Endothelial cell of umbilical vein (primary cell): ENCODE data around the gene PRRX2. TPM values are rescaled to one million over a fixed set of nuclear protein-coding genes. Genes with fewer than 3 reads are reported as not detected.

ENCODE experiments used
- BruUV-seq: library from RNA; stranded (reverse); fragments of 400-500 nt; replicated peaks from 2 replicates; lab custom pipeline; 2021; lab: Mats Ljungman, UMichigan
- CTCF ChIA-PET: fragments of 300-600, 350-600 bp; sonication (Branson Sonifier 250); formaldehyde crosslinking; loops from one replicate; lab custom pipeline; 2021; ENCODE audit warnings: antibody characterized with exemption, inconsistent platforms; lab: Charles Lee
- POLR2A ChIA-PET: fragments of 300-600, 350-600 bp; sonication (Branson Sonifier 250); formaldehyde crosslinking; loops from one replicate; lab custom pipeline; 2021; ENCODE audit warnings: antibody characterized with exemption, inconsistent platforms; lab: Charles Lee
- DNase-seq: peaks from one replicate; pipeline ENCODE4 v3.0.0-alpha.2; 2011; ENCODE audit warnings: low read depth, low spot score
- FAIRE-seq: peaks from 2 replicates; lab custom pipeline; 2011; peaks lifted over from hg19 to GRCh38; lab: Jason Lieb, UNC
- H2AFZ ChIP-seq: 2 replicates; pipeline ENCODE4 v1.6.0; 2012; ENCODE audit warnings: low read depth, low read length, control low read depth, inconsistent platforms
- H3K27ac ChIP-seq: 2 replicates; pipeline ENCODE4 v1.5.1; 2011; ENCODE audit warnings: low read depth, mild to moderate bottlenecking, control low read depth, low read length, moderate library complexity; ENCODE audit not compliant: insufficient read depth
- H3K27me3 ChIP-seq, 2 experiments: 2 replicates each; pipeline versions ENCODE4 v1.6.0 to v1.6.1; 2011; ENCODE audit warnings: low read length in 2 of 2, mixed read lengths in 1 of 2; ENCODE audit not compliant: control insufficient read depth in 2 of 2, insufficient read depth in 2 of 2
- H3K36me3 ChIP-seq, 2 experiments: 2 replicates in 1 of 2; 3 replicates in 1 of 2; pipeline ENCODE4 v1.5.1; 2011; ENCODE audit warnings: low read length in 2 of 2, mild to moderate bottlenecking in 1 of 2, moderate library complexity in 1 of 2; ENCODE audit not compliant: control insufficient read depth in 2 of 2, insufficient read depth in 2 of 2; ENCODE audit errors: extremely low read depth in 1 of 2
- H3K4me1 ChIP-seq: 3 replicates; pipeline ENCODE4 v1.5.1; 2011; ENCODE audit warnings: mild to moderate bottlenecking, low read length; ENCODE audit not compliant: control insufficient read depth, insufficient read depth; ENCODE audit errors: extremely low read depth
- H3K4me2 ChIP-seq: 2 replicates; pipeline ENCODE4 v1.6.1; 2011; ENCODE audit warnings: low read length, control low read depth, mixed read lengths; ENCODE audit not compliant: insufficient read depth
- H3K4me3 ChIP-seq, 3 experiments: fragments of 200-600 bp in 1 of 3; sonication (generic), shearing (Covaris generic) in 1 of 3; replicated peaks in 1 of 3; 2 replicates each; pipeline ENCODE4 v1.5.1; 2011 to 2016; ENCODE audit warnings: control low read depth in 3 of 3, low read length in 3 of 3, mild to moderate bottlenecking in 2 of 3, inconsistent platforms in 1 of 3, low read depth in 1 of 3, moderate library complexity in 1 of 3; ENCODE audit not compliant: insufficient read depth in 1 of 3
- H3K79me2 ChIP-seq: 2 replicates; pipeline ENCODE4 v1.6.0; 2012; ENCODE audit warnings: low read length, inconsistent platforms; ENCODE audit not compliant: control insufficient read depth, insufficient read depth
- H3K9ac ChIP-seq: replicated peaks from 2 replicates; pipeline ENCODE3; 2011; ENCODE audit warnings: low read length, control low read depth; ENCODE audit not compliant: insufficient read depth; ENCODE audit errors: extremely low read depth
- H3K9me1 ChIP-seq: replicated peaks from 3 replicates; pipeline ENCODE4 v1.6.0; 2011; ENCODE audit warnings: mild to moderate bottlenecking, low read length; ENCODE audit not compliant: control insufficient read depth, insufficient read depth; ENCODE audit errors: extremely low read depth
- H3K9me3 ChIP-seq: replicated peaks from 2 replicates; pipeline ENCODE4 v1.5.1; 2012; ENCODE audit warnings: low read length, inconsistent platforms; ENCODE audit not compliant: control insufficient read depth, insufficient read depth
- H4K20me1 ChIP-seq: replicated peaks from 2 replicates; pipeline ENCODE3; 2011; ENCODE audit warnings: mild to moderate bottlenecking, low read length; ENCODE audit not compliant: control insufficient read depth, insufficient read depth; ENCODE audit errors: extremely low read depth
- EZH2 ChIP-seq: IDR thresholded peaks from 2 replicates; pipeline ENCODE4 v1.6.1; 2012; ENCODE audit warnings: borderline replicate concordance, low read depth, mild to moderate bottlenecking, moderate library complexity, low read length, inconsistent platforms; ENCODE audit not compliant: severe bottlenecking
- FOS ChIP-seq: IDR thresholded peaks from 2 replicates; pipeline ENCODE4 v1.6.1; 2011; ENCODE audit warnings: mild to moderate bottlenecking, low read length, moderate library complexity, borderline replicate concordance; ENCODE audit not compliant: insufficient read depth
- GATA2 ChIP-seq: IDR thresholded peaks from 2 replicates; pipeline ENCODE4 v1.7.0; 2011; ENCODE audit warnings: low read depth, mild to moderate bottlenecking, moderate library complexity, mixed read lengths, low read length; ENCODE audit not compliant: insufficient read length, insufficient read depth
- JUN ChIP-seq: IDR thresholded peaks from 2 replicates; pipeline ENCODE4 v1.6.1; 2011; ENCODE audit warnings: borderline replicate concordance, low read depth; ENCODE audit not compliant: insufficient read length, insufficient read depth
- MAX ChIP-seq: IDR thresholded peaks from 2 replicates; pipeline ENCODE4 v1.6.1; 2011; ENCODE audit not compliant: insufficient read depth, insufficient read length
- MYC ChIP-seq: IDR thresholded peaks from one replicate; pipeline ENCODE4 v1.6.1; 2011; ENCODE audit warnings: mild to moderate bottlenecking, low read depth, low read length
- POLR2A ChIP-seq: IDR thresholded peaks from 2 replicates; pipeline ENCODE4 v1.6.1; 2012; ENCODE audit warnings: low read depth, mild to moderate bottlenecking, control low read depth, low read length
- POLR2AphosphoS5 ChIP-seq: IDR thresholded peaks from 2 replicates; pipeline ENCODE4 v1.6.1; 2012; ENCODE audit warnings: low read depth, mild to moderate bottlenecking, control low read depth, low read length, moderate library complexity; ENCODE audit not compliant: insufficient read depth
- dilution Hi-C: fragments of 300-500 bp; cut with MboI; formaldehyde crosslinking; loops from one replicate; pipeline ENCODE4 v1.15.0; 2019; ENCODE audit warnings: low sequenced_read_pairs; ENCODE audit not compliant: extremely low pct_ligation_motif_present
- intact Hi-C: fragments of 100-400 bp; cut with micrococcal nuclease; formaldehyde crosslinking; loops from one replicate; pipeline ENCODE4 v1.10.0; 2022
- polyA plus RNA-seq, 4 experiments: library from polyadenylated mRNA; depleted of rRNA in 3 of 4; stranded (reverse) in 3 of 4; unstranded in 1 of 4; fragments of >200 nt; gene quantifications; 2 replicates each; pipeline versions ENCODE4 v1.2.1 to v1.2.3, GENCODE V29; 2011 to 2012; ENCODE audit warnings: missing spikeins in 1 of 4
- total RNA-seq: library from RNA; stranded (reverse); gene quantifications from 2 replicates; pipeline ENCODE4 v1.2.3, GENCODE V29; 2021
- TF ChIP-seq, protein P1 (sequence below), 2 donors: IDR thresholded peaks; 1 replicate in 1 of 2; 2 replicates in 1 of 2; pipeline ENCODE4 v1.5.1; 2011; ENCODE audit warnings: low read length in 2 of 2, mild to moderate bottlenecking in 2 of 2, moderate library complexity in 2 of 2, control low read depth in 1 of 2, inconsistent platforms in 1 of 2, low read depth in 1 of 2; ENCODE audit not compliant: insufficient read depth in 1 of 2; ENCODE audit errors: extremely low read depth in 1 of 2

Gene PRRX2
- total and polyA plus RNA-seq, 2 donors (not counting 3 experiments of a cell fraction or from before 2014, with no cell fraction given) = 0.19 to 0.77 TPM

DNA sequence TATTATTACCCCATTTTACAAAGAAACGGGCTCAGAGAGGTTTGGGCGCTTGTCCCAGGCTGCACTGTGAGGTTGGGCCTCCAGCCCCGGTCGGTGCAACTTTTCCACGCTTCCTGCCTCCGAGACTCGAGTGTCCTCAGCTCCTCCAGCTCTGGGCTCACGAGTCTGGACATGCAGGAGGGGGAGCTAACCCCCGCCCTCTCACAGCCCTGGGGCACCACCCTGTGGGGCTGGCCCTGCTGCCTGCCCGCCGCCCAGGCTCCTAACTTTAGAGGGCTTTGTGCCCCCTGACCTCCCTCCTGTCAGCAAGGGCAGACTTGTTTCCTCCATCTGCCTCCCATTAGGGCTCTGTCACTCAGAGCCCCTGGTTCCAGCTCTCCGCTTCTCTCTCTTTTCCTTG, 19.2 kb upstream of the PRRX2 start:
- H4K20me1 ChIP-seq = no peaks in the 10 kb centered on the region
- DNase-seq = no peak
- no peak overlapping the region for H3K27ac ChIP-seq
- no peaks in the 10 kb centered on the region for H3K9me1 ChIP-seq
- H2AFZ ChIP-seq = no peak overlapping the region
- H3K36me3 ChIP-seq = no peaks in the 10 kb centered on the region
- no peaks in the 10 kb centered on the region for H3K9me3 ChIP-seq
- dilution Hi-C loops (no loop called here), intact Hi-C loops (no loop called here)
- no peak for FAIRE-seq
- no peak overlapping the region for H3K4me3 ChIP-seq
- H3K4me1 ChIP-seq = peaks cover 1% of the 10 kb centered on the region
- POLR2A ChIA-PET = no interaction called here
- no peak overlapping the region for H3K9ac ChIP-seq
- H3K27me3 ChIP-seq = no peaks in the 10 kb centered on the region
- TF ChIP-seq POLR2AphosphoS5 (no peak), POLR2A (no peak), JUN (no peak), MAX (no peak), FOS (no peak), GATA2 (no peak), MYC (no peak), EZH2 (no peak)
- TF ChIP-seq, protein P1, sequence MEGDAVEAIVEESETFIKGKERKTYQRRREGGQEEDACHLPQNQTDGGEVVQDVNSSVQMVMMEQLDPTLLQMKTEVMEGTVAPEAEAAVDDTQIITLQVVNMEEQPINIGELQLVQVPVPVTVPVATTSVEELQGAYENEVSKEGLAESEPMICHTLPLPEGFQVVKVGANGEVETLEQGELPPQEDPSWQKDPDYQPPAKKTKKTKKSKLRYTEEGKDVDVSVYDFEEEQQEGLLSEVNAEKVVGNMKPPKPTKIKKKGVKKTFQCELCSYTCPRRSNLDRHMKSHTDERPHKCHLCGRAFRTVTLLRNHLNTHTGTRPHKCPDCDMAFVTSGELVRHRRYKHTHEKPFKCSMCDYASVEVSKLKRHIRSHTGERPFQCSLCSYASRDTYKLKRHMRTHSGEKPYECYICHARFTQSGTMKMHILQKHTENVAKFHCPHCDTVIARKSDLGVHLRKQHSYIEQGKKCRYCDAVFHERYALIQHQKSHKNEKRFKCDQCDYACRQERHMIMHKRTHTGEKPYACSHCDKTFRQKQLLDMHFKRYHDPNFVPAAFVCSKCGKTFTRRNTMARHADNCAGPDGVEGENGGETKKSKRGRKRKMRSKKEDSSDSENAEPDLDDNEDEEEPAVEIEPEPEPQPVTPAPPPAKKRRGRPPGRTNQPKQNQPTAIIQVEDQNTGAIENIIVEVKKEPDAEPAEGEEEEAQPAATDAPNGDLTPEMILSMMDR (IDR thresholded peaks at IDR 0.05; ENCODE audit: extremely low read depth in 1 of 2, insufficient read depth in 1 of 2, low read depth in 1 of 2, low read length in 2 of 2) = no peak
- BruUV-seq = no TSS peak
- H3K4me2 ChIP-seq = no peak overlapping the region
- CTCF ChIA-PET = no interaction called here
- H3K79me2 ChIP-seq = peaks cover 6% of the 10 kb centered on the region
